ENCODE results near the gene PPARD.
A peak's percentile ranks its signal among the peaks of the same experiment; 100 is the strongest.

PPARD gene

GRCh38 chr6:35358086-35358485 lies 15.7 kb downstream of the PPARD start:
- no peak for DNase-seq

GRCh38 chr6:35359346-35359743 lies 17.0 kb downstream of the PPARD start:
- no peak for DNase-seq

- no peak for DNase-seq
Observed at GRCh38 chr6:35359744-35360348, 17.5 kb downstream of the PPARD start.

DNA sequence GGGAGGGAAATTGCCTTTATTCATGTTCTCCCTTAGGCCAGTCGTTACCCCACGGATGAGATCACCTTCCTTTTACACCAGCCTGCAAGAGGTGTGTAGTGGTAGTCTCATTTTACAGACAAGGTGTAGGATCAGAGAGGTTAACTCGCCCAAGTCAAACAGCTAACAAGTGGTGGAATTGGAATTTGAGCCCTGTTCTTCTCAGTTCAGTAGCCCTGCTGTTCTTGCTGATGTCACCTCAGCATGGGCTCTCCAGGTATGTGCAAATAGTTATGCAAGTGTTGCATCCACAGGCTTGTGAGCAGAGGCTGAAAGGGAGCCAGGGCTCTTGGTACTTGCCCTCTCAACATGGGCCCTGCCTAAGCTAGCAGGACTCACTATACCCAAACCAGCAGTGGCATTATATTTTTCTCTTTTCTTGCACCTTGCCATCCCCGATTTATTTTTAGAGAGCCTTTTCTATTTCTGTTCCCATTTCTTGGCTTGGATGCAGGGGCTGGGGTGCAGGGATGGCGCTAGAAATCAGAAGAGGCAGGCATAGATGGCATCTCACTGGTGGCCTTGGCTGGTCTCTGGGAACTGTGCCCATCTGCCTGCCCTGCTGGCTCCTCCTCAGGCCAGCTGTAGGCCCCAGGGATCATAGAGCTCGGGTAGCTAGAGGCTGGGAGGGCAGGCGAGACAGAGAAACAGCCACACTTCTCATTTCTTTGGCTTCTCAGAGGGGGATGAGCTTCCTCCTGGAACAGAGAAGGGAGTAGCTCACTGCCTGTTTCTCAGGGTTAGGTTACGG lies 18.2 kb downstream of the PPARD start:
- DNase-seq: no peak

- DNase-seq: no peak
Observed at GRCh38 chr6:35362200-35362599, 19.8 kb downstream of the PPARD start.

DNA sequence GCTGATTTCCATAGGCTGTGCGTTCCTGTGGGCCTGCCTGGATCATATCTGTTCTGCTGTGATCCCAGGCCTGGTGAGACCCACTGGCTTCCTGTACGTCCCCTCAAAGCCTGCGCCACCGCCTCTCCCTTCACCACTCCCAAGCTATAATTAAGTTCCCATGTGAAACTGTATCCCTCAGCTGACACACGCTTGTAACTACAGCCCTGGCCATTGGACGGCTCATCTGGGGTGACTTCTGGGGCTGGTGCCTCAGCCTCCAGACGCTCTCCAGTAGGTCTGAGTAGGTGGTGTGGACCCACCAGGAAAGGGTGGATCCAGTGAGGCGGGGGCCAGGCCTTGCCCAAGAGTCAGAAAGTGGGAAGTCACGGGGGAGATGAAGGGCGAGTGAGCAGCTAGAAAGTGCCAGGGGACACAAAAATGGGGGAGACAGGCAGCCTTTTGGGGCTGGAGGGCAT lies 21.0 kb downstream of the PPARD start:
- peak in 1 of 2 donors; percentile 6 for DNase-seq

- DNase-seq: no peak
Observed at GRCh38 chr6:35365594-35366203, 23.3 kb downstream of the PPARD start.

DNA sequence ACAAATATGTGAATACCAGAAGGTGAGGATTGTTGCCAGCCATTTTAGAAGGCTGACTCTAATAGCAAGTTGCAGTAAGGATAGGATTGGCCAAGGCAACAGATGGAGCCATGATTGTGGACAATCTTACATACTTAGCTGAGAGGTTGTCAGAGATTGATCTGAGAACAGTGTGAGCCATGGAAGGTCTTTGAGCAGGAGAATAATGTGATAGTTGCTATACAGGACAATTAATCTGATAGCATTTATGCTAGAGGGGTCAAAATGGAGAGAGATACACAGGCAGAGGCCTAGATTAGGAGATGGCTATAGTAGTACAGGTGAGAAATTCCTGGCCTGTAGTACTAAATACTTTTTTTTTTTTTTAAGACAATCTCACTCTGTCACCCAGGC lies 23.8 kb downstream of the PPARD start:
- no peak for DNase-seq

GRCh38 chr6:35367646-35368037 lies 25.3 kb downstream of the PPARD start:
- DNase-seq: no peak

GRCh38 chr6:35368038-35368887 lies 25.9 kb downstream of the PPARD start:
- DNase-seq: peak in 1 of 2 donors; percentile 28

- DNase-seq: peak; percentile 46 to 79
Observed at GRCh38 chr6:35370124-35370741, 27.9 kb downstream of the PPARD start.

DNA sequence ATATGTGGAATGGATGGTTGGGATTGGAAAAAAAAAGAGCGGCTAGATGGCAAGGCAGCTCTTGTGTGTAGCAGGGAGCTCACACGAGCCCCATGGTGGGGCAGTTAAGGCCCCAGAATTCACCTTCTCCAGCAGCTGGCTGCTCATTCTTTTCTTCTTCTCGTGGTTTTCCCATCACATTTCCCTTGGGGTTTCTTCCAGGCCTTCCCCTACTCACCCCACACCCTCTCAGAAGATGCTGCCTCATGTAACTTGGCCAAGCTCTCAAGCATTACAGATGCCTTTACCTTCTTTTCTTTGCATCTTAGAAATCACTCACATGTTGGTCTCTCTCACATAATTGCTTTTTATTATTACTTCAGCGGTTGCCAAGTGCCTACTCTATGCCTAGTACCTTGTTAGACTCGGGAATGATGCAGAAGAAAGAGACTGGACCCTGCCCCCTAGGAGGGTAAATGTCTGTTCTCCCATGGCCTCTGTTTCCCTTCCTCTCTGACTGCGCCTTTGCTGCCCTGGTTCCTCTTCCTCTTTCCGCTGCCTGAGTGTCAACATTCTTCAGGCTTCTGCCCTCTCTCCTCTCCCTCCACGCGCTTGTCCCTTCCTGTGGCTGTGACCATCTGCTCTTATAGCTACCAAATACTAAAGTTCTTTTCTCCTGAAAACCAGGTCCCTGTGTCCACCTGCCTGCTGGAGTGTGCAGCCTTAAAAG lies 28.6 kb downstream of the PPARD start:
- DNase-seq: peak in 1 of 2 donors; percentile 28

DNA sequence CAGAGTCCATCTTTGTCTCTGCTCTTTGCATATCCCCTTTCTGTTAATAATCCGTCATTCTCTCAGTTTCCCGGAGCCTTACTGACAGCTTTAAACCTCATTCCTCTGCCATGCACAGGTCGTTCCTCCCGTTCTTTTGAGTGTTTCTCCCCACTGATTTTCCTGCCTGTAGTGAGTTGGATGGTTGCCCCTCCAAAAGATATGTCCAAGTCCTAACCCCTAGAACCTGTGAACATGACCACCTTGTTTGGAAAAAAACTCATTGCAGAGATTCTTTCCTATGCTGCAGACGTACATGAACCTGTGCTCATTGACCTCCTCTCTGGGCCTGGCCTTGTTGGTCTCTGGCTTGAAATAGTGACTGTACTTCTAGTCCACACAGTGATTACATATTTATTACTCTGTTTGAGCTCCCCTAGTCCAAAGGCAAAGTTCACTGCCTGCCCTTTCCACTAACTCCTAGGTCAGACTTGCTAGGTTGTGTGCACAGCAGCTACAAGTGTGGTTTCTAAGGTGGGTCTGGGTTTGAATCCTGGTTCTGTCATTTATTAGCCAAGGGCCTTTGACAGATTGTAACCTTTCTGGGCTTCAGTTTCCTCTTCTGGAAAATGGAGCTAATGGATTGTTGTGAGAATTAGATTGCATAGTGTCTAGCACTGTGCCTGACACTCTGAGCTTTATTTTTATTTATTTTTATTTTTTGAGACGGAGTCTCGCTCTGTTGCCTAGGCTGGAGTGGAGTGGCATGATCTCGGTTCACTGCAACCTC lies 29.3 kb downstream of the PPARD start:
- no peak for DNase-seq

GRCh38 chr6:35372633-35373032 lies 30.3 kb downstream of the PPARD start:
- DNase-seq: no peak

DNA sequence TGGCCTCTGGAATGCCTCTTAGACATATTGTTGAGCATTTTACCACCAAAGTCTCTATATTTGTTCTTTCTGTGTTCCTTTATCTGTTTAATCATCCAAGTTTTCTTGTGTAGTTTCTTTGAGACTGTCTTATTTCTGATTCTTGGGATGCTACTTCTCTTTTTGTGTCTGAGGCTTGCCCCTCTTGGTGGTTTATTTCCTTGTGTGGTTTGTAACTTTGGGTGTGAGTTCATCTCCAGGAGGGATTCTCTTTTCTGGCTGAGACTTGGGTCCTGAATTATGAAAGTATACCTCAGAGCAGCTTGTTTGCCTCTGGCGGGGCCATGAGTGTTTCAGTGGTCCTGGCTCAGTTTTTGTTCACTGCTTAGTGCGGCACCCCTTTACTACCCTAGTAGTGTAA lies 33.9 kb downstream of the PPARD start:
- DNase-seq: no peak

DNA sequence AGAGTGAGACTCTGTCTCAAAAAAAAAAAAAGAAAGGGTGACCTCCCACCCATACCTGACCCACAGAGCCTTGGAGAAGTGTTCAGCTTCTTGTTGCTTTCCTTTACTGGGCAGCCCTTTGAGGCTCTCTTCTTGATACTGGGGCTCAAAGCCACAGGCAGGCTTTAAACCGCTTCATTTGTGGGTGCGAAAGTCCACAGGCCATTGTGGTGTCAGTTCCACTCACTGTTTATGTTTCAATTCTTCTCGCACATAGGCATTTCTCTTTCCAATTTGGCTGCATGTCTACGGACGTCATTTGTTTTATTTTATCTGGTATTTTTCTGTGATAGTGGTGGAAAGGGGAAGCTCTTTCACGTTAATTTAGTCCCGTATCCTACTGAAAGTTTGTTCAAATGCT lies 34.6 kb downstream of the PPARD start:
- DNase-seq: no peak

- no peak for DNase-seq
Observed at GRCh38 chr6:35378261-35378660, 35.9 kb downstream of the PPARD start.

GRCh38 chr6:35381132-35381531 lies 38.8 kb downstream of the PPARD start:
- no peak for DNase-seq

DNA sequence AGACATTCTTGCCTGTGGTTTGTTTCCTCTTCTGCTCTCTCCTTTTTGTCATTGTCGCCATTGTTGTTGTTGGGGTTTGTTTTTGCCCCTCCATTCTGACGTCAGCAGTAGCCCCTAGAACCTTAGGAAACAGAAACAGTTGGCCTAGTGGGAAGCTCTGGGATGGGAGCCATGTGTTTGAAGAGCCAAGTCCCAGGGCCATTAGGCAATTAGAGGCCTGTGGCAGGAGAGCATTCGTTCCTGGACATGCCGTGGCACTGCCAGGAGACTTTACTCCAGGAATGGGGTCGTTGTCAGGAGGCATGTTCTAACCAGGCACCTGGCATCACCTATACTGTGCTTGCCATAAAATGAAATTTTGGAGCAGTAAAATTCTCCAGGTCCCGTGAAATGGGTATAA lies 39.7 kb downstream of the PPARD start:
- DNase-seq: no peak

- DNase-seq: no peak
Observed at GRCh38 chr6:35385457-35386202, 43.3 kb downstream of the PPARD start.
